ENCODE data around the gene MOB1B. TPM values are rescaled to one million over a fixed set of nuclear protein-coding genes. Genes with fewer than 3 reads are reported as not detected.

MOB1B gene
- total and polyA plus RNA-seq, 2 of the 13 experiments (the other 11 are each of a cell fraction or from before 2014, with no cell fraction given) = 3.9 to 4.0 TPM

DNA sequence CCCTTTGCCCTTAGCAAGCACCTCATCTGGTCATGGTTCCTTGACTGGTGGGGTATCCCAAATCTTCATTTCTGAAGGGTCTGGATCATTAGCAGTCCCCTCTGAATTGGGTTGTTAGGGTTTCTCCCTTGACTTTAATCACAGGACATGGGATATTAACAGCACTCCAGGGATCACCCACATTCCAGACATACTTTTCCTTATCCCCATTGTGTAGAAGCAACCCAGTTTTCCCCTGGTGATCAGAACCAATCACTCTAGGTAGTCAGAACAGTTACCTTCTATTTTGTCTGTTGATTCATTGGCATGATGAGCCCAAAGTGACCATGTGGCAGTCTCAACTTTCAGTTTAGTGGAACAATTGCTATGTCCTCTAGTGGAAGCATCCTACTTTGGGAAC, 33.4 kb upstream of the MOB1B start:
- intact Hi-C loops (cut with micrococcal nuclease; ENCODE audit: unreplicated experiment) = no loop called here

DNA sequence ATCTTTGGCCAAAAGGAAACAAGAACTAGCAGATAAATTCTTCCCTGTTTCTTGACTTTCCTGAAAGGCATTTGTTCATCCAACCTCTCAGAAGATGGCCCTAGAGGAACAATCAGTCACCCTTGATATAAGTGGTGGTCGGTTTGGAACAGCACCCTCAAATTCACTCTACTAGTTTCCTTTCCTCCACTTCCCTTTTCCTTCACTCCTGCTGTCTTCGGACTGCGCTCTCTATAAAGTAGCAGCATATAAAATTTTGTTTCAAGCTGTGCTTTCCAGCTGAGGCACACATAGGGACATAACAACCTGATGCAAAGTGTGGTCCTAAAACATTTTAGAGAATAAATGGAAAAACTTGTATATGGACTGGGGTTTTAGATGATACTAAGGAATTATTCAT, 29.0 kb upstream of the MOB1B start:
- Histone ChIP-seq H3K27ac (ENCODE audit: extremely low read length, insufficient read depth, low read length) (no peak overlapping the region), H3K9me3 (ENCODE audit: low read length) (no peaks in the 10 kb centered on the region), H3K4me2 (ENCODE audit: low read depth, low read length) (no peak overlapping the region), H3K79me2 (ENCODE audit: insufficient read depth, low read length) (no peaks in the 10 kb centered on the region), H3K4me3 (replicated peaks in 1 of 3; ENCODE audit: insufficient read depth in 1 of 3, low read depth in 2 of 3, low read length in 3 of 3) (no peak overlapping the region), H3K27me3 (ENCODE audit: control insufficient read depth in 1 of 2, insufficient read depth in 2 of 2, low read length in 2 of 2) (no peaks in the 10 kb centered on the region), H3K36me3 (replicated peaks in 1 of 2; ENCODE audit: control insufficient read depth in 1 of 2, insufficient read depth in 2 of 2, low read length in 2 of 2) (no peaks in the 10 kb centered on the region), H4K20me1 (ENCODE audit: insufficient read depth, low read length) (no peaks in the 10 kb centered on the region), H2AFZ (ENCODE audit: low read length) (no peak overlapping the region), H3K9ac (ENCODE audit: insufficient read depth, low read depth, low read length) (no peak overlapping the region), H3K4me1 (ENCODE audit: insufficient read depth, low read length) (no peaks in the 10 kb centered on the region)
- 62% methylated on average over 3 of the region's 3 CpGs for WGBS (ENCODE audit: low lambda C conversion rate)
- CTCF ChIA-PET (ENCODE audit: low intra/inter-chr PET ratio, low total read pairs) = no interaction called here
- no peak for FAIRE-seq
- intact Hi-C loops (cut with micrococcal nuclease; ENCODE audit: unreplicated experiment) (no loop called here), in situ Hi-C loops (cut with HindIII; ENCODE audit: extremely low pct_ligation_motif_present, low pct_unique_long_range_greater_than_20kb) (no loop called here)
- DNase-seq (ENCODE audit: low spot score) = no peak
- POLR2A ChIA-PET = no interaction called here
- no TSS peak for BruUV-seq (replicated peaks)
- ATAC-seq = no peak
- TF ChIP-seq RELA (CRISPR knock-in tag; IDR thresholded peaks at IDR 0.05) (no peak), FOXK1 (CRISPR knock-in tag; IDR thresholded peaks at IDR 0.05; ENCODE audit: borderline replicate concordance, low read depth) (no peak), ZC3H4 (CRISPR knock-in tag; IDR thresholded peaks at IDR 0.05; ENCODE audit: borderline replicate concordance) (no peak), NCOA5 (CRISPR knock-in tag; IDR thresholded peaks at IDR 0.05) (no peak), ZNF768 (CRISPR knock-in tag; IDR thresholded peaks at IDR 0.05) (no peak)
- TF ChIP-seq, protein P1, sequence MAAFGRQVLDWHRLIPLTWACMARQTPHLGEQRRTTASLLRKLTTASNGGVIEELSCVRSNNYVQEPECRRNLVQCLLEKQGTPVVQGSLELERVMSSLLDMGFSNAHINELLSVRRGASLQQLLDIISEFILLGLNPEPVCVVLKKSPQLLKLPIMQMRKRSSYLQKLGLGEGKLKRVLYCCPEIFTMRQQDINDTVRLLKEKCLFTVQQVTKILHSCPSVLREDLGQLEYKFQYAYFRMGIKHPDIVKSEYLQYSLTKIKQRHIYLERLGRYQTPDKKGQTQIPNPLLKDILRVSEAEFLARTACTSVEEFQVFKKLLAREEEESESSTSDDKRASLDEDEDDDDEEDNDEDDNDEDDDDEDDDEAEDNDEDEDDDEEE (CRISPR knock-in tag; IDR thresholded peaks at IDR 0.05) = no peak
- TF ChIP-seq, protein P2, sequence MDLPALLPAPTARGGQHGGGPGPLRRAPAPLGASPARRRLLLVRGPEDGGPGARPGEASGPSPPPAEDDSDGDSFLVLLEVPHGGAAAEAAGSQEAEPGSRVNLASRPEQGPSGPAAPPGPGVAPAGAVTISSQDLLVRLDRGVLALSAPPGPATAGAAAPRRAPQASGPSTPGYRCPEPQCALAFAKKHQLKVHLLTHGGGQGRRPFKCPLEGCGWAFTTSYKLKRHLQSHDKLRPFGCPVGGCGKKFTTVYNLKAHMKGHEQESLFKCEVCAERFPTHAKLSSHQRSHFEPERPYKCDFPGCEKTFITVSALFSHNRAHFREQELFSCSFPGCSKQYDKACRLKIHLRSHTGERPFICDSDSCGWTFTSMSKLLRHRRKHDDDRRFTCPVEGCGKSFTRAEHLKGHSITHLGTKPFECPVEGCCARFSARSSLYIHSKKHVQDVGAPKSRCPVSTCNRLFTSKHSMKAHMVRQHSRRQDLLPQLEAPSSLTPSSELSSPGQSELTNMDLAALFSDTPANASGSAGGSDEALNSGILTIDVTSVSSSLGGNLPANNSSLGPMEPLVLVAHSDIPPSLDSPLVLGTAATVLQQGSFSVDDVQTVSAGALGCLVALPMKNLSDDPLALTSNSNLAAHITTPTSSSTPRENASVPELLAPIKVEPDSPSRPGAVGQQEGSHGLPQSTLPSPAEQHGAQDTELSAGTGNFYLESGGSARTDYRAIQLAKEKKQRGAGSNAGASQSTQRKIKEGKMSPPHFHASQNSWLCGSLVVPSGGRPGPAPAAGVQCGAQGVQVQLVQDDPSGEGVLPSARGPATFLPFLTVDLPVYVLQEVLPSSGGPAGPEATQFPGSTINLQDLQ (CRISPR knock-in tag; IDR thresholded peaks at IDR 0.05) = no peak

More for the DNA sequence above, 33.4 kb upstream of the MOB1B start:
- TF ChIP-seq, protein P3, sequence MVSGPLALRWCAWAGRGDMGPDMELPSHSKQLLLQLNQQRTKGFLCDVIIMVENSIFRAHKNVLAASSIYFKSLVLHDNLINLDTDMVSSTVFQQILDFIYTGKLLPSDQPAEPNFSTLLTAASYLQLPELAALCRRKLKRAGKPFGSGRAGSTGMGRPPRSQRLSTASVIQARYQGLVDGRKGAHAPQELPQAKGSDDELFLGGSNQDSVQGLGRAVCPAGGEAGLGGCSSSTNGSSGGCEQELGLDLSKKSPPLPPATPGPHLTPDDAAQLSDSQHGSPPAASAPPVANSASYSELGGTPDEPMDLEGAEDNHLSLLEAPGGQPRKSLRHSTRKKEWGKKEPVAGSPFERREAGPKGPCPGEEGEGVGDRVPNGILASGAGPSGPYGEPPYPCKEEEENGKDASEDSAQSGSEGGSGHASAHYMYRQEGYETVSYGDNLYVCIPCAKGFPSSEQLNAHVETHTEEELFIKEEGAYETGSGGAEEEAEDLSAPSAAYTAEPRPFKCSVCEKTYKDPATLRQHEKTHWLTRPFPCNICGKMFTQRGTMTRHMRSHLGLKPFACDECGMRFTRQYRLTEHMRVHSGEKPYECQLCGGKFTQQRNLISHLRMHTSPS (CRISPR knock-in tag; IDR thresholded peaks at IDR 0.05; ENCODE audit: low read depth) = no peak
- TF ChIP-seq HCFC1 (IDR thresholded peaks at IDR 0.05; ENCODE audit: low read depth, low read length) = no peak
- TF ChIP-seq, protein P4, sequence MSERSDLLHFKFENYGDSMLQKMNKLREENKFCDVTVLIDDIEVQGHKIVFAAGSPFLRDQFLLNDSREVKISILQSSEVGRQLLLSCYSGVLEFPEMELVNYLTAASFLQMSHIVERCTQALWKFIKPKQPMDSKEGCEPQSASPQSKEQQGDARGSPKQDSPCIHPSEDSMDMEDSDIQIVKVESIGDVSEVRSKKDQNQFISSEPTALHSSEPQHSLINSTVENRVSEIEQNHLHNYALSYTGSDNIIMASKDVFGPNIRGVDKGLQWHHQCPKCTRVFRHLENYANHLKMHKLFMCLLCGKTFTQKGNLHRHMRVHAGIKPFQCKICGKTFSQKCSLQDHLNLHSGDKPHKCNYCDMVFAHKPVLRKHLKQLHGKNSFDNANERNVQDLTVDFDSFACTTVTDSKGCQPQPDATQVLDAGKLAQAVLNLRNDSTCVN (CRISPR knock-in tag; IDR thresholded peaks at IDR 0.05; ENCODE audit: borderline replicate concordance) = no peak
- no peak for TF ChIP-seq SP140L (CRISPR knock-in tag; IDR thresholded peaks at IDR 0.05; ENCODE audit: borderline replicate concordance)
- no peak overlapping the region for H2AFZ ChIP-seq (ENCODE audit: low read length)
- no peak overlapping the region for H3K9ac ChIP-seq (ENCODE audit: insufficient read depth, low read depth, low read length)
- no peaks in the 10 kb centered on the region for H3K79me2 ChIP-seq (ENCODE audit: insufficient read depth, low read length)
- FAIRE-seq = no peak
- no peaks in the 10 kb centered on the region for H3K9me3 ChIP-seq (ENCODE audit: low read length)
- BruUV-seq (replicated peaks) = no TSS peak
- H3K27me3 ChIP-seq (ENCODE audit: control insufficient read depth in 1 of 2, insufficient read depth in 2 of 2, low read length in 2 of 2) = no peaks in the 10 kb centered on the region
- in situ Hi-C loops (cut with HindIII; ENCODE audit: extremely low pct_ligation_motif_present, low pct_unique_long_range_greater_than_20kb) = no loop called here
- CTCF ChIA-PET (ENCODE audit: low intra/inter-chr PET ratio, low total read pairs) = no interaction called here
- DNase-seq (ENCODE audit: low spot score) = no peak
- no peak overlapping the region for H3K4me3 ChIP-seq (replicated peaks in 1 of 3; ENCODE audit: insufficient read depth in 1 of 3, low read depth in 2 of 3, low read length in 3 of 3)
- POLR2A ChIA-PET = no interaction called here
- H3K27ac ChIP-seq (ENCODE audit: extremely low read length, insufficient read depth, low read length) = no peak overlapping the region
- H3K4me2 ChIP-seq (ENCODE audit: low read depth, low read length) = no peak overlapping the region
- H4K20me1 ChIP-seq (ENCODE audit: insufficient read depth, low read length) = no peaks in the 10 kb centered on the region
- no peaks in the 10 kb centered on the region for H3K4me1 ChIP-seq (ENCODE audit: insufficient read depth, low read length)
- no peaks in the 10 kb centered on the region for H3K36me3 ChIP-seq (replicated peaks in 1 of 2; ENCODE audit: control insufficient read depth in 1 of 2, insufficient read depth in 2 of 2, low read length in 2 of 2)
- no peak for ATAC-seq
